Esophagus muscularis mucosa (tissue), 4 donors: Measurements from ENCODE around the gene OR2A5. TPM values are rescaled to one million over a fixed set of nuclear protein-coding genes. Genes with fewer than 3 reads are reported as not detected.

Experiments used
- DNase-seq: peaks from one replicate; pipeline ENCODE4 v3.0.0-alpha.2; 2017; ENCODE audit errors: extremely low spot score
- H3K27ac ChIP-seq, 4 donors: fragments of 200-600 bp; sonication (generic); replicated peaks in 1 of 4; 1 replicate in 3 of 4; 2 replicates in 1 of 4; pipeline ENCODE4 v1.5.1; 2016 to 2019; ENCODE audit warnings: mild to moderate bottlenecking in 1 of 4
- H3K27me3 ChIP-seq, 4 donors: fragments of 200-600 bp; sonication (generic); one replicate each; pipeline versions ENCODE4 v1.5.1 to v1.6.0; 2016 to 2019
- H3K36me3 ChIP-seq, 4 donors: fragments of 200-600 bp; sonication (generic); one replicate each; pipeline ENCODE4 v1.5.1; 2016 to 2019
- H3K4me1 ChIP-seq, 4 donors: fragments of 200-600 bp; sonication (generic); one replicate each; pipeline ENCODE4 v1.5.1; 2016 to 2019
- H3K4me3 ChIP-seq, 4 donors: fragments of 200-600 bp; sonication (generic); 1 replicate in 2 of 4; 2 replicates in 2 of 4; pipeline ENCODE4 v1.5.1; 2016 to 2019; ENCODE audit warnings: mild to moderate bottlenecking in 4 of 4, moderate library complexity in 1 of 4
- H3K9me3 ChIP-seq, 4 donors: fragments of 200-600 bp; sonication (generic); 1 replicate in 3 of 4; 2 replicates in 1 of 4; pipeline ENCODE4 v1.5.1; 2016 to 2019
- EP300 ChIP-seq: sonication (generic); formaldehyde crosslinking; IDR thresholded peaks from one replicate; pipeline ENCODE4 v1.6.1; 2017; ENCODE audit warnings: antibody characterized with exemption
- POLR2A ChIP-seq: fragments of 450-650 bp; IDR thresholded peaks from one replicate; pipeline ENCODE4 v1.6.1; 2017; ENCODE audit warnings: antibody characterized with exemption, moderate library complexity, mild to moderate bottlenecking, low read depth
- POLR2AphosphoS5 ChIP-seq, 2 donors: sonication (generic); formaldehyde crosslinking; IDR thresholded peaks; one replicate each; pipeline ENCODE4 v1.6.1; 2017; ENCODE audit warnings: antibody characterized with exemption in 2 of 2
- WGBS: methylation state at CpG from one replicate; pipeline ENCODE4 v1.1.5; 2018; 5-methylcytosine and 5-hydroxymethylcytosine counted together
- intact Hi-C: fragments of 100-400 bp; cut with DNase I; formaldehyde crosslinking; loops from one replicate; pipeline ENCODE4 v1.15.1; 2023
- small RNA-seq, 3 donors: library from RNA; depleted of rRNA; stranded (forward); fragments of <200 nt; gene quantifications; one replicate each; pipeline ENCODE3, GENCODE V24; 2016
- total RNA-seq, 4 donors: library from RNA; depleted of rRNA; stranded (reverse); fragments of >200 nt; gene quantifications; one replicate each; pipeline versions ENCODE4 v1.1.0 to v1.2.1, GENCODE V29; 2016
- TF ChIP-seq, protein P1 (sequence below), 3 experiments: fragments of 200-600 bp in 2 of 3; fragments of 450-650 bp in 1 of 3; sonication (generic) in 2 of 3; IDR thresholded peaks; one replicate each; pipeline ENCODE4 v1.5.1; 2017 to 2019; ENCODE audit warnings: antibody characterized with exemption in 3 of 3, mild to moderate bottlenecking in 2 of 3, moderate library complexity in 1 of 3

The OR2A5 gene
- total RNA-seq, 4 donors from 2014 or later, result not detected

GRCh38 chr7:144100607-144101006 lies 51.9 kb downstream of the OR2A5 start:
- Histone ChIP-seq H3K27ac (no peak overlapping the region), H3K9me3 (no peaks in the 10 kb centered on the region), H3K36me3 (no peaks in the 10 kb centered on the region), H3K27me3 (peaks cover 0 to 4% (median 0%) of the 10 kb centered on the region in 4 donors), H3K4me3 (no peak overlapping the region), H3K4me1 (no peaks in the 10 kb centered on the region)
- intact Hi-C loops, result no loop called here
- TF ChIP-seq POLR2AphosphoS5 (IDR thresholded peaks at IDR 0.05), result no peak
- WGBS, result 50% methylated on average over 3 of the region's 3 CpGs
- no peak for DNase-seq

DNA sequence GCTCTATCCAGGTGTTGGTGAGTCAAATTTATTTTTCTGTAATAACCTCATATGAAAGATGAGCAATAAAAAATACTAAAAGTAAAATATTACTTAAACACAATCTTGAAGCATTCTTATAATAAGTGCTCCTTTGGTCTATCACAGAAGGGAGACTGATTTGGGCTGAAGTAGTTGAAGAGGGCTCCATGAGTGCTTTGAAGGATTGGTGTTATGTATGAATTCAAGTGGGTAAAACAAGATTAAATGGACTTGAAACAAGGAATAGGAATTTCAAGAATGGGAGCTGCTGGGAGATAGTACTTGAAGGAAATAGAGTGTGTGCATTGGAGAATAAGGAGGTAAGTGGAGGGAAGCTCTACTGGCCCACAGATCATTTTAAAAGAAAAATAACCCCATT lies 53.3 kb downstream of the OR2A5 start:
- intact Hi-C loops, result no loop called here
- H3K9me3 ChIP-seq, result no peaks in the 10 kb centered on the region
- no peaks in the 10 kb centered on the region for H3K4me1 ChIP-seq
- H3K27ac ChIP-seq, result no peak overlapping the region
- H3K4me3 ChIP-seq, result no peak overlapping the region
- no peaks in the 10 kb centered on the region for H3K27me3 ChIP-seq
- no peaks in the 10 kb centered on the region for H3K36me3 ChIP-seq
- TF ChIP-seq, protein P1, sequence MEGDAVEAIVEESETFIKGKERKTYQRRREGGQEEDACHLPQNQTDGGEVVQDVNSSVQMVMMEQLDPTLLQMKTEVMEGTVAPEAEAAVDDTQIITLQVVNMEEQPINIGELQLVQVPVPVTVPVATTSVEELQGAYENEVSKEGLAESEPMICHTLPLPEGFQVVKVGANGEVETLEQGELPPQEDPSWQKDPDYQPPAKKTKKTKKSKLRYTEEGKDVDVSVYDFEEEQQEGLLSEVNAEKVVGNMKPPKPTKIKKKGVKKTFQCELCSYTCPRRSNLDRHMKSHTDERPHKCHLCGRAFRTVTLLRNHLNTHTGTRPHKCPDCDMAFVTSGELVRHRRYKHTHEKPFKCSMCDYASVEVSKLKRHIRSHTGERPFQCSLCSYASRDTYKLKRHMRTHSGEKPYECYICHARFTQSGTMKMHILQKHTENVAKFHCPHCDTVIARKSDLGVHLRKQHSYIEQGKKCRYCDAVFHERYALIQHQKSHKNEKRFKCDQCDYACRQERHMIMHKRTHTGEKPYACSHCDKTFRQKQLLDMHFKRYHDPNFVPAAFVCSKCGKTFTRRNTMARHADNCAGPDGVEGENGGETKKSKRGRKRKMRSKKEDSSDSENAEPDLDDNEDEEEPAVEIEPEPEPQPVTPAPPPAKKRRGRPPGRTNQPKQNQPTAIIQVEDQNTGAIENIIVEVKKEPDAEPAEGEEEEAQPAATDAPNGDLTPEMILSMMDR (IDR thresholded peaks at IDR 0.05), result no peak
- no peak for TF ChIP-seq POLR2A
- TF ChIP-seq POLR2AphosphoS5 (IDR thresholded peaks at IDR 0.05), result no peak
- no peak for TF ChIP-seq EP300
- DNase-seq, result no peak

GRCh38 chr7:144105211-144105610 lies 56.5 kb downstream of the OR2A5 start:
- TF ChIP-seq EP300, result no peak
- TF ChIP-seq, protein P1 (IDR thresholded peaks at IDR 0.05), result no peak
- TF ChIP-seq POLR2A, result no peak
- intact Hi-C loops, result no loop called here
- no peak overlapping the region for H3K4me3 ChIP-seq
- H3K27me3 ChIP-seq, result no peaks in the 10 kb centered on the region
- H3K4me1 ChIP-seq, result no peaks in the 10 kb centered on the region
- no peak overlapping the region for H3K27ac ChIP-seq
- H3K36me3 ChIP-seq, result no peaks in the 10 kb centered on the region
- DNase-seq, result no peak
- no peaks in the 10 kb centered on the region for H3K9me3 ChIP-seq

Small RNAs within 50 kb of the gene (small RNA-seq; reads per million reads assigned to genes)
- 0 reads per million in 3 donors for gene OR2A41P

Other genes with a start within 250 kb of the OR2A5 start
- 10 to 100 TPM; 38.2 to 62.7 (median 52.4) TPM for gene TCAF1, start 146.8 kb upstream of the OR2A5 start, total RNA-seq
- not detected for gene OR2F2, start 113.7 kb upstream of the OR2A5 start, total RNA-seq
- gene OR2F1, start 94.1 kb upstream of the OR2A5 start, total RNA-seq, result not detected
- gene OR6B1, start 48.6 kb upstream of the OR2A5 start, total RNA-seq, result not detected
- not detected for gene OR2A25, start 20.9 kb downstream of the OR2A5 start, total RNA-seq
- not detected for gene OR2A12, start 37.3 kb downstream of the OR2A5 start, total RNA-seq
- not detected for gene OR2A2, start 60.6 kb downstream of the OR2A5 start, total RNA-seq
- gene OR2A14, start 74.2 kb downstream of the OR2A5 start, total RNA-seq, result not detected
- 1 to 10 TPM in 1 of 4 donors, under 1 TPM in 2, not detected in 1; 0.71 to 2.5 (median 0.83) TPM for gene CTAGE4, start 134.5 kb downstream of the OR2A5 start, total RNA-seq
- 1 to 10 TPM; 1.5 to 4.0 (median 1.8) TPM for gene ARHGEF35, start 146.9 kb downstream of the OR2A5 start, total RNA-seq
- under 1 TPM in 2 of 4 donors, not detected in 2; 0.11 to 0.19 TPM for gene OR2A42, start 190.7 kb downstream of the OR2A5 start, total RNA-seq
- 1 to 10 TPM in 3 of 4 donors, not detected in 1; 1.2 to 2.3 (median 2.1) TPM for gene OR2A7, start 215.8 kb downstream of the OR2A5 start, total RNA-seq
- 1 to 10 TPM in 1 of 4 donors, under 1 TPM in 2, not detected in 1; 0.42 to 1.5 (median 0.71) TPM for gene CTAGE8, start 220.3 kb downstream of the OR2A5 start, total RNA-seq